Gastroesophageal sphincter (tissue), 3 donors: ENCODE measurements around the gene SDCBP2.

ENCODE experiments used
- CTCF ChIP-seq, 4 experiments: fragments of 200-600 bp in 2 of 4; fragments of 450-650 bp in 2 of 4; sonication (generic) in 1 of 4; IDR thresholded peaks; one replicate each; pipeline ENCODE4 v1.5.1; 2017 to 2019; ENCODE audit warnings: antibody characterized with exemption in 4 of 4, mild to moderate bottlenecking in 2 of 4, moderate library complexity in 2 of 4
- POLR2AphosphoS5 ChIP-seq: sonication (generic); formaldehyde crosslinking; IDR thresholded peaks from one replicate; pipeline ENCODE4 v1.6.1; 2017; ENCODE audit warnings: antibody characterized with exemption

DNA sequence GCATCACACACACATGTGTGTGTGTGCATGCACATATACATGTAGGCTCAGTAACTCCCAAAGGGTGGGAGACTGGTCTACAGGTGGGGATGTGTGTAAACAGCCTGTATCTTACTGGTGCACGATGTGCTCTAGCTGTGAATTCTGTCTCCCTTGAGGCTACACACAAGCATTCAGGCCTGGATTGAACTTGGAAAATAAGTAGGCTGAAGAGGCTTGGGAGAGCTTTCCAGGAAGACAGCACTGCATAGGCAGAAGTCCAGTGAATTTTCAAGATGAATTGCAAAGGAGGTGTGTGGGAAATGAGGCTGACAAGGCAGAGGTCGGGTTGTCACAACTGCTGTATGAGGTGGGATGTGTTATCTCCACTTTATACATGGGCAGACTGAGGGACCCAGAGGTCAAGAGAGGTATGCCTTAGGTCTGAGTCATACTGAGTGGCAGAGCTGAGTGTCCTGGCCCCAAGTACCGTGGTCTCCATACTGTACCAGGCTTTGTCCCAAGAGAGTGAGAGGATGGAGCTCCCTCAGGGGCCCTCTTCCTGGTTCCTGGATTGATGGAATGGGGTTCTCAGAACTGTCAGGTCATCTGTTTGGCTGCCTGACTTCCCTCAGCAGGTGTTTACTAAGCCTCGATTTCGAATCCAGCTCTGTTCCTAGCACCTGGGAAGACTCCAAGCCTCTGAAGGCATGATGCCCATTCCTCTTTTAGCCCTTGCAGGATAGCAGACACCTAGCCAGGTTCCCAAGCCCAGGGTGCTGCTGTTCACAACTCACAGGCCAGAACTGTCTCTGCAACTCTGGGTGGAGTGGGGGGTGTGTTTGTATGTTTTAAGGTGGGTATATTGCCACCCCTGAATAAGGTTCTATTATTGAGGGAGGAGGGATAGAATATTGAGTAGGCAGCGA, 48.5 kb downstream of the SDCBP2 start:
- no peak for TF ChIP-seq POLR2AphosphoS5
- TF ChIP-seq CTCF (IDR thresholded peaks at IDR 0.05), result no peak
